Iris pigment epithelial cell (primary cell): ENCODE results near the gene BCL7A.
"Not testable (repeated sequence)": the region's sequence is repeated elsewhere in the genome, so short reads cannot be mapped to it uniquely, and the experiment has no call there.

Experiments
- DNase-seq: peaks from one replicate; pipeline ENCODE4 v3.0.0-alpha.2; 2011; ENCODE audit warnings: low read depth

BCL7A gene

GRCh38 chr12:122028165-122028904 lies 6.7 kb downstream of the BCL7A start:
- no peak for DNase-seq

GRCh38 chr12:122028905-122029560 lies 7.3 kb downstream of the BCL7A start:
- DNase-seq: no peak

- no peak for DNase-seq
Measured at GRCh38 chr12:122029620-122030423, 8.1 kb downstream of the BCL7A start.

GRCh38 chr12:122030424-122031035 lies 8.8 kb downstream of the BCL7A start:
- no peak for DNase-seq

GRCh38 chr12:122031342-122032216 lies 9.9 kb downstream of the BCL7A start:
- DNase-seq: peak; percentile 20

GRCh38 chr12:122032580-122032979 lies 10.9 kb downstream of the BCL7A start:
- DNase-seq: no peak

GRCh38 chr12:122035292-122035691 lies 13.6 kb downstream of the BCL7A start:
- DNase-seq: no peak

- no peak for DNase-seq
Measured at GRCh38 chr12:122036153-122036552, 14.5 kb downstream of the BCL7A start.

GRCh38 chr12:122040579-122041386 lies 19.1 kb downstream of the BCL7A start:
- DNase-seq: no peak

- DNase-seq: not testable (repeated sequence)
Measured at GRCh38 chr12:122041458-122041857, 19.8 kb downstream of the BCL7A start.

- no peak for DNase-seq
Measured at GRCh38 chr12:122042910-122043309, 21.2 kb downstream of the BCL7A start.

GRCh38 chr12:122043476-122043875 lies 21.8 kb downstream of the BCL7A start:
- no peak for DNase-seq

- no peak for DNase-seq
Measured at GRCh38 chr12:122045262-122045661, 23.6 kb downstream of the BCL7A start.

GRCh38 chr12:122046145-122046544 lies 24.5 kb downstream of the BCL7A start:
- DNase-seq: no peak

- DNase-seq: peak; percentile 76
Measured at GRCh38 chr12:122048151-122048550, 26.5 kb downstream of the BCL7A start.

- DNase-seq: no peak
Measured at GRCh38 chr12:122049827-122050226, 28.1 kb downstream of the BCL7A start.

GRCh38 chr12:122050706-122051105 lies 29.0 kb downstream of the BCL7A start:
- no peak for DNase-seq

GRCh38 chr12:122051231-122051876 lies 29.7 kb downstream of the BCL7A start:
- DNase-seq: no peak

GRCh38 chr12:122052285-122052684 lies 30.6 kb downstream of the BCL7A start:
- DNase-seq: peak; percentile 50
